HepG2 (cell line): ENCODE data around the gene G6PC2. TPM values are rescaled to one million over a fixed set of nuclear protein-coding genes. Genes with fewer than 3 reads are reported as not detected.
A peak's percentile ranks its signal among the peaks of the same experiment; 100 is the strongest.

Experiments used
- AGO1 ChIP-seq: fragments of 200-400 bp; formaldehyde crosslinking; IDR thresholded peaks from 2 replicates; pipeline ENCODE4 v1.6.1; 2017; ENCODE audit warnings: mild to moderate bottlenecking, low read depth, low read length, moderate library complexity; ENCODE audit not compliant: poor library complexity, severe bottlenecking
- AKNA ChIP-seq: sonication (generic); formaldehyde crosslinking; IDR thresholded peaks from 2 replicates; pipeline ENCODE4 v1.4.0; 2020; ENCODE audit warnings: missing genetic modification reagents, borderline replicate concordance
- GABPB1 ChIP-seq: IDR thresholded peaks from 2 replicates; pipeline ENCODE4 v1.6.1; 2016; ENCODE audit warnings: mild to moderate bottlenecking, missing genetic modification reagents, moderate library complexity, missing compliant biosample characterization
- KLF12 ChIP-seq: sonication (generic); formaldehyde crosslinking; IDR thresholded peaks from 2 replicates; pipeline ENCODE4 v1.4.0; 2020; ENCODE audit warnings: missing genetic modification reagents, borderline replicate concordance
- MIER3 ChIP-seq: IDR thresholded peaks from 2 replicates; pipeline ENCODE4 v1.6.1; 2016; ENCODE audit warnings: missing compliant biosample characterization, borderline replicate concordance
- MLXIP ChIP-seq: sonication (generic); formaldehyde crosslinking; IDR thresholded peaks from 2 replicates; pipeline ENCODE4 v1.9.0; 2021; ENCODE audit warnings: missing genetic modification reagents, borderline replicate concordance
- MTF1 ChIP-seq: sonication (generic); formaldehyde crosslinking; IDR thresholded peaks from 2 replicates; pipeline ENCODE4 v1.5.0; 2020; ENCODE audit warnings: missing genetic modification reagents
- NFE2L2 ChIP-seq: fragments of 150-350 bp; IDR thresholded peaks from 2 replicates; pipeline ENCODE4 v1.6.1; 2014; ENCODE audit warnings: low read length
- SP2 ChIP-seq: sonication (generic); formaldehyde crosslinking; IDR thresholded peaks from 2 replicates; pipeline ENCODE4 v1.5.1; 2020; ENCODE audit warnings: mild to moderate bottlenecking, missing genetic modification reagents
- STAT5B ChIP-seq: sonication (generic); formaldehyde crosslinking; IDR thresholded peaks from 2 replicates; pipeline ENCODE4 v1.4.0; 2020; ENCODE audit warnings: missing genetic modification reagents
- THAP9 ChIP-seq: sonication (generic); formaldehyde crosslinking; IDR thresholded peaks from 2 replicates; pipeline ENCODE4; 2020; ENCODE audit warnings: missing genetic modification reagents, mild to moderate bottlenecking, borderline replicate concordance
- U2AF1 ChIP-seq: fragments of 200-400 bp; formaldehyde crosslinking; optimal IDR thresholded peaks from 2 replicates; pipeline ENCODE3; 2017; ENCODE audit warnings: mild to moderate bottlenecking, low read depth, low read length
- ZNF101 ChIP-seq: sonication (generic); formaldehyde crosslinking; IDR thresholded peaks from 2 replicates; pipeline ENCODE4 v1.4.0; 2020; ENCODE audit warnings: mild to moderate bottlenecking, low read depth, missing genetic modification reagents, borderline replicate concordance
- ZNF512B ChIP-seq: sonication (generic); formaldehyde crosslinking; IDR thresholded peaks from 2 replicates; pipeline ENCODE4 v1.5.1; 2020; ENCODE audit warnings: missing genetic modification reagents, mild to moderate bottlenecking, borderline replicate concordance
- polyA plus RNA-seq, 8 experiments: library from polyadenylated mRNA; depleted of rRNA in 3 of 8; stranded (reverse) in 7 of 8; unstranded in 1 of 8; fragments of >200 nt; fragmentation: Illumina TruSeq in 4 of 8; extraction: Trizol in 4 of 8; gene quantifications; 2 replicates each; pipeline versions ENCODE4 v1.2.1 to v1.2.3, GENCODE V29; 2011 to 2016; ENCODE audit warnings: low read depth in 4 of 8, missing spikeins in 1 of 8, mixed read lengths in 1 of 8; ENCODE audit not compliant: insufficient read depth in 1 of 8
- total RNA-seq, 5 experiments: library from RNA; depleted of rRNA; stranded (reverse); fragments of >200 nt; fragmentation: Illumina TruSeq; extraction: Trizol; gene quantifications; 2 replicates each; pipeline ENCODE4 v1.2.3, GENCODE V29; 2016; ENCODE audit warnings: low read depth in 1 of 5

G6PC2 gene
- total and polyA plus RNA-seq, 2 of the 13 experiments (the other 11 are each of a cell fraction or from before 2014, with no cell fraction given) = not detected

GRCh38 chr2:168890006-168890782 is 10.9 kb upstream of the G6PC2 start, which contains the start of gene SPC25 (continued):
- TF ChIP-seq ZNF512B (CRISPR knock-in tag) (no peak), NFE2L2 (no peak), ZNF101 (CRISPR knock-in tag) (no peak), THAP9 (CRISPR knock-in tag) (peak; percentile 82), STAT5B (CRISPR knock-in tag) (no peak), AGO1 (peak; percentile 44), SP2 (CRISPR knock-in tag) (peak; percentile 93), GABPB1 (CRISPR knock-in tag) (peak; percentile 88), MLXIP (CRISPR knock-in tag) (no peak), MIER3 (CRISPR knock-in tag) (0 out of 2 replicates have a peak, but pooled peaks have one; percentile 24), U2AF1 (no peak), MTF1 (CRISPR knock-in tag) (no peak), KLF12 (CRISPR knock-in tag) (no peak), AKNA (CRISPR knock-in tag) (no peak)
